OCI-LY7 (cell line): Measurements from ENCODE around the gene PCARE.

Source experiments
- EZH2phosphoT487 ChIP-seq: fragments of 200-600 bp; sonication (generic); IDR thresholded peaks from 2 replicates; pipeline ENCODE4 v1.6.1; 2018; ENCODE audit warnings: low read depth, borderline replicate concordance, mild to moderate bottlenecking, mixed run types, antibody characterized with exemption, low read length, moderate library complexity, mixed read lengths
- TF ChIP-seq, protein P1 (sequence below): fragments of 200-600 bp; sonication (generic); conservative IDR thresholded peaks from 2 replicates; pipeline ENCODE4 v1.5.1; 2014; ENCODE audit warnings: mild to moderate bottlenecking, antibody characterized with exemption, low read length, moderate library complexity, mixed read lengths

DNA sequence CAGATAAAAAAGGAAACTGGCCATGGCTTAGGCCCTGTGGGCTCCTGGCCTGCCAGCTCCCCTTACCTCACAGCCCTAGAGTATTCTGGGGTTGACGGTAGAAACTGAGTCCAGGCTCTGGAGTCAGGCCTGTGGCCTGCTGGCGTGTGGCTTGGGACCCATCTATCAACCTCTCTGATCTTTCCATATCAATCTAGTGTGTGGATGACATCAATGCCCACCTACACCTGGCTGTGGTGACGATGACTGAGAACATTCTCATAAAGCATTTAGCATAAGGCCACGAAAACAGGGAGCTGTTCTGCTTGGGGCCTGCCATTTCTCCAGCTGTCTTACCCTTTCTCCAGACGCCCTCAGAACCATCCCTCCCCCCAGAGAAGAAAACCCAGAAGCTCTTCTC lies 17.9 kb downstream of the PCARE start:
- TF ChIP-seq EZH2phosphoT487 = no peak
- TF ChIP-seq, protein P1, sequence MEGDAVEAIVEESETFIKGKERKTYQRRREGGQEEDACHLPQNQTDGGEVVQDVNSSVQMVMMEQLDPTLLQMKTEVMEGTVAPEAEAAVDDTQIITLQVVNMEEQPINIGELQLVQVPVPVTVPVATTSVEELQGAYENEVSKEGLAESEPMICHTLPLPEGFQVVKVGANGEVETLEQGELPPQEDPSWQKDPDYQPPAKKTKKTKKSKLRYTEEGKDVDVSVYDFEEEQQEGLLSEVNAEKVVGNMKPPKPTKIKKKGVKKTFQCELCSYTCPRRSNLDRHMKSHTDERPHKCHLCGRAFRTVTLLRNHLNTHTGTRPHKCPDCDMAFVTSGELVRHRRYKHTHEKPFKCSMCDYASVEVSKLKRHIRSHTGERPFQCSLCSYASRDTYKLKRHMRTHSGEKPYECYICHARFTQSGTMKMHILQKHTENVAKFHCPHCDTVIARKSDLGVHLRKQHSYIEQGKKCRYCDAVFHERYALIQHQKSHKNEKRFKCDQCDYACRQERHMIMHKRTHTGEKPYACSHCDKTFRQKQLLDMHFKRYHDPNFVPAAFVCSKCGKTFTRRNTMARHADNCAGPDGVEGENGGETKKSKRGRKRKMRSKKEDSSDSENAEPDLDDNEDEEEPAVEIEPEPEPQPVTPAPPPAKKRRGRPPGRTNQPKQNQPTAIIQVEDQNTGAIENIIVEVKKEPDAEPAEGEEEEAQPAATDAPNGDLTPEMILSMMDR = no peak
